ENCODE results near the gene HYOU1.
A peak's percentile ranks its signal among the peaks of the same experiment; 100 is the strongest.
"Not testable (repeated sequence)": the region's sequence is repeated elsewhere in the genome, so short reads cannot be mapped to it uniquely, and the experiment has no call there.

The HYOU1 gene, protein sequence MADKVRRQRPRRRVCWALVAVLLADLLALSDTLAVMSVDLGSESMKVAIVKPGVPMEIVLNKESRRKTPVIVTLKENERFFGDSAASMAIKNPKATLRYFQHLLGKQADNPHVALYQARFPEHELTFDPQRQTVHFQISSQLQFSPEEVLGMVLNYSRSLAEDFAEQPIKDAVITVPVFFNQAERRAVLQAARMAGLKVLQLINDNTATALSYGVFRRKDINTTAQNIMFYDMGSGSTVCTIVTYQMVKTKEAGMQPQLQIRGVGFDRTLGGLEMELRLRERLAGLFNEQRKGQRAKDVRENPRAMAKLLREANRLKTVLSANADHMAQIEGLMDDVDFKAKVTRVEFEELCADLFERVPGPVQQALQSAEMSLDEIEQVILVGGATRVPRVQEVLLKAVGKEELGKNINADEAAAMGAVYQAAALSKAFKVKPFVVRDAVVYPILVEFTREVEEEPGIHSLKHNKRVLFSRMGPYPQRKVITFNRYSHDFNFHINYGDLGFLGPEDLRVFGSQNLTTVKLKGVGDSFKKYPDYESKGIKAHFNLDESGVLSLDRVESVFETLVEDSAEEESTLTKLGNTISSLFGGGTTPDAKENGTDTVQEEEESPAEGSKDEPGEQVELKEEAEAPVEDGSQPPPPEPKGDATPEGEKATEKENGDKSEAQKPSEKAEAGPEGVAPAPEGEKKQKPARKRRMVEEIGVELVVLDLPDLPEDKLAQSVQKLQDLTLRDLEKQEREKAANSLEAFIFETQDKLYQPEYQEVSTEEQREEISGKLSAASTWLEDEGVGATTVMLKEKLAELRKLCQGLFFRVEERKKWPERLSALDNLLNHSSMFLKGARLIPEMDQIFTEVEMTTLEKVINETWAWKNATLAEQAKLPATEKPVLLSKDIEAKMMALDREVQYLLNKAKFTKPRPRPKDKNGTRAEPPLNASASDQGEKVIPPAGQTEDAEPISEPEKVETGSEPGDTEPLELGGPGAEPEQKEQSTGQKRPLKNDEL

DNA sequence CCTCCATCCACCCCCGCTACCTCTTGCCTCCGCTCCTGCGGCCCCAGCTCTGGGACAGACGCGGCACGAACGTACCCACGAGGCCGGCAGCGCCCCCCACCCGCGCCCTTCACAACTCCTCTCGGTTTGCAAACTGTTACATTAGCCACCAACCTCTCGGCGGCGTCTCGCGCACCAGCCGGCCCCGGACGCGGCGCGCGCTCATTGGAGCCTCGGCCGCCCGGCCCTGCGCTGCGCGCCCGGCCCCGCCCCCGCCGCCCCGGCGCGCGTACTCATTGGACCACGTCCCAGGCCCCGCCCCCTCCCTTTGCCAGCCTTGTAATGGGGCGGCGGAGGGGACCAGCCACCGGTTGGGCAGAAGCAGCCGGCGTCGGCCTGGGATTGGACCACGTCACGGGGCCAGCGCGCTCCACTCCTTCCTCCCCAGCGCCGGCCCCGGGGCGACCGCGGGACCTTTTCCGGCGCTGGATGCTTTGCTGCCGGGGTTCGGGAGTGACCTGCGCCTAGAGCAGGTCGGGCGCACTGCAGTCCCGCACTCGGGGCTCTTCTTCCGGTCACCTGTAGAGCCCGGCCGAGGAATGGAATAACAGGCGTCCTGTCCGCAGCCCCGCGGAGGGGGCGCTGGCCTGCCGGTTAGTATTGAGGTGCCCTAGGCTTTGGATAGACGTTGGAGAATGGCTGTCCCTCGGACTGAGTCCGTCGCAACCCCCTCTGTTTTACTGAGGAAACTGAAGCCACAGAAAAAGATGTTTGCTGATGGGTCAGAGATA lies at the start of gene HYOU1:
Gene HYOU1 (minus strand): TSS at position 206 of the 770 bp plus-strand sequence. CDS start 1,045 bp downstream, outside the sequence.
- peak; percentile 100 for DNase-seq
- peaks cover 4% of the 10 kb centered on the region for H3K27me3 Mint-ChIP-seq (ENCODE audit: low read depth, poor library complexity)
- H3K27ac Mint-ChIP-seq = peak within 1 kb of the TSS; percentile 99
- TF ChIP-seq CTCF (IDR thresholded peaks at IDR 0.05) = peak; percentile 24
- peak within 1 kb of the TSS; percentile 94 for H3K4me3 Mint-ChIP-seq
- peaks cover 30% of the 10 kb centered on the region for H3K4me1 Mint-ChIP-seq
- H3K36me3 Mint-ChIP-seq (ENCODE audit: low read depth) = peaks cover 54% of the 10 kb centered on the region
- H3K9me3 Mint-ChIP-seq = peaks cover 4% of the 10 kb centered on the region

- Mint-ChIP-seq H3K4me1 (peaks cover 77% of the 10 kb centered on the region), H3K4me3 (peak overlapping the region; percentile 59), H3K27ac (peak overlapping the region; percentile 78), H3K9me3 (no peaks in the 10 kb centered on the region), H3K36me3 (ENCODE audit: low read depth) (peaks cover 3% of the 10 kb centered on the region), H3K27me3 (ENCODE audit: low read depth, poor library complexity) (peaks cover 10% of the 10 kb centered on the region)
- TF ChIP-seq CTCF (IDR thresholded peaks at IDR 0.05) = no peak
- DNase-seq = no peak
These were observed 46.8 kb upstream of the HYOU1 start for GRCh38 chr11:119103793-119104192.

- Mint-ChIP-seq H3K4me1 (peaks cover 74% of the 10 kb centered on the region), H3K4me3 (peak overlapping the region; percentile 92)
These were observed 46.2 kb upstream of the HYOU1 start for GRCh38 chr11:119103161-119103664.

GRCh38 chr11:119101759-119102423 lies 44.9 kb upstream of the HYOU1 start, which contains the start of gene DPAGT1:
Gene DPAGT1, minus strand, starts transcription at chr11:119101853. Its CDS starts 198 bp downstream, at chr11:119101655.
- Mint-ChIP-seq H3K9me3 (no peaks in the 10 kb centered on the region), H3K4me1 (peaks cover 71% of the 10 kb centered on the region), H3K27me3 (ENCODE audit: low read depth, poor library complexity) (peaks cover 2% of the 10 kb centered on the region), H3K36me3 (ENCODE audit: low read depth) (peaks cover 22% of the 10 kb centered on the region), H3K27ac (peak within 1 kb of the TSS; percentile 98), H3K4me3 (peak within 1 kb of the TSS; percentile 92)
- peak; percentile 81 for DNase-seq
- no peak for TF ChIP-seq CTCF (IDR thresholded peaks at IDR 0.05)

More at GRCh38 chr11:119103161-119103664, 46.2 kb upstream of the HYOU1 start:
- not testable (repeated sequence) for H3K36me3 Mint-ChIP-seq (ENCODE audit: low read depth); DNase-seq; H3K27me3 Mint-ChIP-seq (ENCODE audit: low read depth, poor library complexity); H3K9me3 Mint-ChIP-seq
- peak overlapping the region; percentile 98 for H3K27ac Mint-ChIP-seq

GRCh38 chr11:119100994-119101758 lies 44.2 kb upstream of the HYOU1 start:
- peak; percentile 50 for DNase-seq
- Mint-ChIP-seq H3K4me1 (peaks cover 68% of the 10 kb centered on the region), H3K4me3 (peak overlapping the region; percentile 92), H3K27ac (peak overlapping the region; percentile 98), H3K27me3 (ENCODE audit: low read depth, poor library complexity) (peaks cover 2% of the 10 kb centered on the region), H3K9me3 (no peaks in the 10 kb centered on the region), H3K36me3 (ENCODE audit: low read depth) (peaks cover 28% of the 10 kb centered on the region)
- no peak for TF ChIP-seq CTCF (IDR thresholded peaks at IDR 0.05)
